SK-N-SH (cell line): Measurements from ENCODE around the gene SCTR. TPM values are rescaled to one million over a fixed set of nuclear protein-coding genes. Genes with fewer than 3 reads are reported as not detected.

ENCODE experiments used
- CTCF ChIA-PET: fragments of 300-600, 350-600 bp; formaldehyde crosslinking; extraction: SDS; loops from one replicate; lab custom pipeline; 2021; lab: Yijun Ruan, JAX
- POLR2A ChIA-PET: fragments of 350-600 bp; sonication (Branson Sonifier 250); formaldehyde crosslinking; extraction: SDS; loops from one replicate; lab custom pipeline; 2020; ENCODE audit warnings: antibody characterized with exemption, inconsistent platforms; lab: Yijun Ruan, JAX
- DNase-seq: peaks from one replicate; pipeline ENCODE4 v3.0.0; 2012
- H2AFZ ChIP-seq: fragments of 200-600 bp; sonication (generic); 2 replicates; pipeline ENCODE4 v1.8.1; 2016; ENCODE audit warnings: antibody characterized with exemption, mild to moderate bottlenecking, low read depth
- H3F3A ChIP-seq: fragments of 200-600 bp; sonication (generic); replicated peaks from 2 replicates; pipeline ENCODE3; 2016; ENCODE audit warnings: antibody characterized with exemption, mild to moderate bottlenecking; ENCODE audit not compliant: insufficient read depth
- H3K27ac ChIP-seq, 2 experiments: fragments of 200-500 bp in 1 of 2; fragments of 200-600 bp in 1 of 2; sonication (Bioruptor generic) in 1 of 2; sonication (generic), shearing (Covaris generic) in 1 of 2; 2 replicates each; pipeline versions ENCODE4 v1.5.1 to v1.6.1; 2014 to 2016; ENCODE audit warnings: low read depth in 2 of 2, inconsistent platforms in 1 of 2, low read length in 1 of 2, mild to moderate bottlenecking in 1 of 2, mixed read lengths in 1 of 2
- H3K27me3 ChIP-seq: fragments of 200-600 bp; sonication (generic), shearing (Covaris generic); 2 replicates; pipeline ENCODE4 v1.6.1; 2016; ENCODE audit warnings: mixed run types; ENCODE audit not compliant: insufficient read depth
- H3K36me3 ChIP-seq, 2 experiments: fragments of 200-500 bp in 1 of 2; fragments of 200-600 bp in 1 of 2; sonication (Bioruptor generic) in 1 of 2; sonication (generic) in 1 of 2; replicated peaks in 1 of 2; 2 replicates each; pipeline versions ENCODE3 to v1.5.1; 2014 to 2016; ENCODE audit warnings: low read length in 1 of 2, mild to moderate bottlenecking in 1 of 2; ENCODE audit not compliant: insufficient read depth in 2 of 2, control insufficient read depth in 1 of 2
- H3K4me1 ChIP-seq, 2 experiments: fragments of 200-500 bp in 1 of 2; fragments of 200-600 bp in 1 of 2; sonication (Bioruptor generic) in 1 of 2; sonication (generic), shearing (Covaris generic) in 1 of 2; 2 replicates each; pipeline versions ENCODE4 v1.5.1 to v1.6.1; 2014 to 2016; ENCODE audit warnings: low read depth in 1 of 2, low read length in 1 of 2, mixed run types in 1 of 2; ENCODE audit not compliant: insufficient read depth in 2 of 2, control insufficient read depth in 1 of 2
- H3K4me2 ChIP-seq: fragments of 200-600 bp; sonication (generic), shearing (Covaris generic); 2 replicates; pipeline ENCODE4 v1.6.1; 2017; ENCODE audit warnings: mixed run types
- H3K4me3 ChIP-seq, 2 experiments: fragments of 200-500 bp in 1 of 2; fragments of 200-600 bp in 1 of 2; sonication (Bioruptor generic) in 1 of 2; sonication (generic), shearing (Covaris generic) in 1 of 2; 2 replicates each; pipeline versions ENCODE4 v1.5.1 to v1.8.1; 2014 to 2016; ENCODE audit warnings: low read depth in 2 of 2, inconsistent platforms in 1 of 2, low read length in 1 of 2, mild to moderate bottlenecking in 1 of 2, mixed read lengths in 1 of 2, moderate library complexity in 1 of 2
- H3K79me2 ChIP-seq: fragments of 200-600 bp; sonication (generic); 2 replicates; pipeline ENCODE4 v1.8.1; 2017; ENCODE audit warnings: mild to moderate bottlenecking; ENCODE audit not compliant: insufficient read depth
- H3K9ac ChIP-seq: fragments of 200-600 bp; sonication (generic); 2 replicates; pipeline ENCODE4 v1.6.1; 2017; ENCODE audit warnings: mixed run types
- H3K9me2 ChIP-seq: fragments of 200-600 bp; sonication (generic); 2 replicates; pipeline ENCODE4 v1.6.1; 2017; ENCODE audit warnings: mixed run types
- H3K9me3 ChIP-seq: fragments of 200-600 bp; sonication (generic); 2 replicates; pipeline ENCODE4 v1.6.1; 2017; ENCODE audit warnings: mixed run types, mild to moderate bottlenecking, moderate library complexity
- H4K20me1 ChIP-seq: fragments of 200-600 bp; sonication (generic); 2 replicates; pipeline ENCODE4 v1.6.1; 2017; ENCODE audit warnings: mild to moderate bottlenecking, mixed run types; ENCODE audit not compliant: insufficient read depth
- CHD2 ChIP-seq: fragments of 150-350 bp; IDR thresholded peaks from 2 replicates; pipeline ENCODE4 v1.6.1; 2018; ENCODE audit warnings: low read length; ENCODE audit not compliant: partially characterized antibody
- EP300 ChIP-seq, 2 experiments: IDR thresholded peaks; 2 replicates each; pipeline versions ENCODE4 v1.4.0 to v1.6.1; 2012; ENCODE audit warnings: borderline replicate concordance in 1 of 2, low read depth in 1 of 2, low read length in 1 of 2
- EZH2phosphoT487 ChIP-seq: fragments of 200-600 bp; sonication (generic); IDR thresholded peaks from 2 replicates; pipeline ENCODE4 v1.6.1; 2017; ENCODE audit warnings: low read depth, mixed run types, mild to moderate bottlenecking, antibody characterized with exemption, moderate library complexity, borderline replicate concordance
- FOSL2 ChIP-seq: IDR thresholded peaks from 2 replicates; pipeline ENCODE4 v1.4.0; 2012; ENCODE audit warnings: low read depth, mild to moderate bottlenecking, moderate library complexity, borderline replicate concordance
- FOXM1 ChIP-seq: IDR thresholded peaks from 2 replicates; pipeline ENCODE4 v1.4.0; 2012; ENCODE audit warnings: low read depth, mild to moderate bottlenecking
- GABPA ChIP-seq: IDR thresholded peaks from 2 replicates; pipeline ENCODE4 v1.4.0; 2012; ENCODE audit warnings: low read depth, mild to moderate bottlenecking
- JUND ChIP-seq: IDR thresholded peaks from 2 replicates; pipeline ENCODE4 v1.4.0; 2012
- MEF2A ChIP-seq: IDR thresholded peaks from 2 replicates; pipeline ENCODE4 v1.4.0; 2012; ENCODE audit warnings: low read depth, borderline replicate concordance
- MXI1 ChIP-seq: IDR thresholded peaks from 2 replicates; pipeline ENCODE4 v1.6.1; 2012; ENCODE audit warnings: mild to moderate bottlenecking, low read depth, low read length, improper control_type of control experiment
- NFIC ChIP-seq: IDR thresholded peaks from 2 replicates; pipeline ENCODE4 v1.4.0; 2012; ENCODE audit warnings: borderline replicate concordance
- POLR2AphosphoS5 ChIP-seq: IDR thresholded peaks from 2 replicates; pipeline ENCODE4 v1.6.1; 2012; ENCODE audit warnings: low read depth, low read length
- RCOR1 ChIP-seq: fragments of 150-350 bp; IDR thresholded peaks from 2 replicates; pipeline ENCODE4 v1.6.1; 2017; ENCODE audit warnings: antibody characterized with exemption, low read length
- TAF1 ChIP-seq: IDR thresholded peaks from 2 replicates; pipeline ENCODE4 v1.6.1; 2012; ENCODE audit warnings: low read depth, mild to moderate bottlenecking, low read length, moderate library complexity, borderline replicate concordance
- TCF12 ChIP-seq: IDR thresholded peaks from 2 replicates; pipeline ENCODE4 v1.4.0; 2012
- TEAD4 ChIP-seq: IDR thresholded peaks from 2 replicates; pipeline ENCODE4 v1.4.0; 2012; ENCODE audit warnings: mild to moderate bottlenecking, borderline replicate concordance; ENCODE audit not compliant: insufficient read depth
- WGBS: methylation state at CpG from one replicate; pipeline ENCODE4 v1.1.6; 2017; ENCODE audit warnings: low lambda C conversion rate; 5-methylcytosine and 5-hydroxymethylcytosine counted together
- polyA plus RNA-seq, 3 experiments: library from polyadenylated mRNA; depleted of rRNA; stranded (reverse); fragments of >200 nt; gene quantifications; 2 replicates each; pipeline ENCODE4 v1.2.3, GENCODE V29; 2012
- TF ChIP-seq, protein P1 (sequence below): fragments of 150-350 bp; IDR thresholded peaks from 2 replicates; pipeline ENCODE4 v1.6.1; 2016; ENCODE audit warnings: mild to moderate bottlenecking, low read depth, low read length
- TF ChIP-seq, protein P2 (sequence below): IDR thresholded peaks from 2 replicates; pipeline ENCODE4 v1.4.0; 2012; ENCODE audit warnings: low read depth, borderline replicate concordance
- TF ChIP-seq, protein P3 (sequence below): fragments of 200-600 bp; sonication (generic); IDR thresholded peaks from 2 replicates; pipeline ENCODE4 v1.6.1; 2017; ENCODE audit warnings: antibody characterized with exemption, mild to moderate bottlenecking, moderate library complexity
- TF ChIP-seq, protein P4 (sequence below): IDR thresholded peaks from 2 replicates; pipeline ENCODE4 v1.4.0; 2012; ENCODE audit warnings: low read depth
- TF ChIP-seq, protein P5 (sequence below): IDR thresholded peaks from 2 replicates; pipeline ENCODE4 v1.4.0; 2012; ENCODE audit warnings: low read depth, borderline replicate concordance

SCTR gene
- polyA plus RNA-seq, 1 of the 3 experiments (the other 2 are of a cell fraction), result not detected

DNA sequence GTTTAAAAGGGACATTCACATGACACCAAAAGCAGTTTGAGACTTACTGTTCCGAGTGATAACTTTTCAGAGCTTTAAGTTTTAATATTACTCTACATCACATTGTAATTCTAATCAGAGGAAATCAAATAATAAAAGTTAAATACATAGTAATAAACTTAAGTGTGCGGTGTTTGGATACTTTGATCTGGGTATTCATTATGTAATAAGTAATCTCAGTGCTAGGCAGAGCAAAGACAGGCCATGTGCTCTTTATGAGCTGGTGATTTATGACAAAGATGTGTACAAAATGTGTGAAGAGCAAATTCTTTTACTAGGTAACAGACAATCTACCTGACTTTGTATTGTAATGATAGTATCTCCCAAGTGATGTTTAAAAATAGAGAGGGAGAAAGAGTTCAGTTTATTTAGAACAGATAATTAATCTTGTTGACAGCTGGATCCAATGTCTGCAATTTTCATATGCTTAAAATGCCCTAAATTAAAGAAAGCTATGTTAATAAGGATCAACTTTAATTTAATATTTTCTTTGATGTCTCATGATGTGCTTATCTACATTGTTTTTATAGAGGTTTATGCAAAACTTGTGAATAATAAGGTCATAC, 24.3 kb upstream of the SCTR start:
- peaks cover 0 to 9% of the 10 kb centered on the region in 2 experiments; a peak in 2 of 4 replicates for H3K4me1 ChIP-seq
- H3K9me3 ChIP-seq, result no peaks in the 10 kb centered on the region
- no peak for DNase-seq
- no peak overlapping the region for H3K4me2 ChIP-seq
- no peaks in the 10 kb centered on the region for H4K20me1 ChIP-seq
- no peak overlapping the region for H3K27ac ChIP-seq
- 69% methylated on average over 2 of the region's 2 CpGs for WGBS
- H3K27me3 ChIP-seq, result no peaks in the 10 kb centered on the region
- H3K9ac ChIP-seq, result no peak overlapping the region
- POLR2A ChIA-PET, result no interaction called here
- H3K36me3 ChIP-seq, result no peaks in the 10 kb centered on the region
- CTCF ChIA-PET, result interaction anchor here (1.2 kb wide), 1 partner anchor 744 kb away, joined by 3 read pairs; no protein-coding TSS in a partner anchor
- no peak overlapping the region for H2AFZ ChIP-seq
- H3F3A ChIP-seq, result no peaks in the 10 kb centered on the region
- no peaks in the 10 kb centered on the region for H3K79me2 ChIP-seq
- TF ChIP-seq, protein P1, sequence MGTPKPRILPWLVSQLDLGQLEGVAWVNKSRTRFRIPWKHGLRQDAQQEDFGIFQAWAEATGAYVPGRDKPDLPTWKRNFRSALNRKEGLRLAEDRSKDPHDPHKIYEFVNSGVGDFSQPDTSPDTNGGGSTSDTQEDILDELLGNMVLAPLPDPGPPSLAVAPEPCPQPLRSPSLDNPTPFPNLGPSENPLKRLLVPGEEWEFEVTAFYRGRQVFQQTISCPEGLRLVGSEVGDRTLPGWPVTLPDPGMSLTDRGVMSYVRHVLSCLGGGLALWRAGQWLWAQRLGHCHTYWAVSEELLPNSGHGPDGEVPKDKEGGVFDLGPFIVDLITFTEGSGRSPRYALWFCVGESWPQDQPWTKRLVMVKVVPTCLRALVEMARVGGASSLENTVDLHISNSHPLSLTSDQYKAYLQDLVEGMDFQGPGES, result no peak
- TF ChIP-seq FOSL2, result no peak
- no peak for TF ChIP-seq EP300 (IDR thresholded peaks at IDR 0.05; ENCODE audit: borderline replicate concordance in 1 of 2, low read depth in 1 of 2, low read length in 1 of 2)
- no peak for TF ChIP-seq POLR2AphosphoS5
- no peak for TF ChIP-seq MXI1
- TF ChIP-seq TEAD4, result no peak
- no peak for TF ChIP-seq MEF2A
- no peak for TF ChIP-seq RCOR1
- TF ChIP-seq, protein P2, sequence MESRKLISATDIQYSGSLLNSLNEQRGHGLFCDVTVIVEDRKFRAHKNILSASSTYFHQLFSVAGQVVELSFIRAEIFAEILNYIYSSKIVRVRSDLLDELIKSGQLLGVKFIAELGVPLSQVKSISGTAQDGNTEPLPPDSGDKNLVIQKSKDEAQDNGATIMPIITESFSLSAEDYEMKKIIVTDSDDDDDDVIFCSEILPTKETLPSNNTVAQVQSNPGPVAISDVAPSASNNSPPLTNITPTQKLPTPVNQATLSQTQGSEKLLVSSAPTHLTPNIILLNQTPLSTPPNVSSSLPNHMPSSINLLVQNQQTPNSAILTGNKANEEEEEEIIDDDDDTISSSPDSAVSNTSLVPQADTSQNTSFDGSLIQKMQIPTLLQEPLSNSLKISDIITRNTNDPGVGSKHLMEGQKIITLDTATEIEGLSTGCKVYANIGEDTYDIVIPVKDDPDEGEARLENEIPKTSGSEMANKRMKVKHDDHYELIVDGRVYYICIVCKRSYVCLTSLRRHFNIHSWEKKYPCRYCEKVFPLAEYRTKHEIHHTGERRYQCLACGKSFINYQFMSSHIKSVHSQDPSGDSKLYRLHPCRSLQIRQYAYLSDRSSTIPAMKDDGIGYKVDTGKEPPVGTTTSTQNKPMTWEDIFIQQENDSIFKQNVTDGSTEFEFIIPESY, result no peak
- no peak for TF ChIP-seq JUND
- no peak for TF ChIP-seq GABPA
- no peak for TF ChIP-seq NFIC
- TF ChIP-seq FOXM1, result no peak
- TF ChIP-seq TAF1, result no peak
- TF ChIP-seq, protein P3, sequence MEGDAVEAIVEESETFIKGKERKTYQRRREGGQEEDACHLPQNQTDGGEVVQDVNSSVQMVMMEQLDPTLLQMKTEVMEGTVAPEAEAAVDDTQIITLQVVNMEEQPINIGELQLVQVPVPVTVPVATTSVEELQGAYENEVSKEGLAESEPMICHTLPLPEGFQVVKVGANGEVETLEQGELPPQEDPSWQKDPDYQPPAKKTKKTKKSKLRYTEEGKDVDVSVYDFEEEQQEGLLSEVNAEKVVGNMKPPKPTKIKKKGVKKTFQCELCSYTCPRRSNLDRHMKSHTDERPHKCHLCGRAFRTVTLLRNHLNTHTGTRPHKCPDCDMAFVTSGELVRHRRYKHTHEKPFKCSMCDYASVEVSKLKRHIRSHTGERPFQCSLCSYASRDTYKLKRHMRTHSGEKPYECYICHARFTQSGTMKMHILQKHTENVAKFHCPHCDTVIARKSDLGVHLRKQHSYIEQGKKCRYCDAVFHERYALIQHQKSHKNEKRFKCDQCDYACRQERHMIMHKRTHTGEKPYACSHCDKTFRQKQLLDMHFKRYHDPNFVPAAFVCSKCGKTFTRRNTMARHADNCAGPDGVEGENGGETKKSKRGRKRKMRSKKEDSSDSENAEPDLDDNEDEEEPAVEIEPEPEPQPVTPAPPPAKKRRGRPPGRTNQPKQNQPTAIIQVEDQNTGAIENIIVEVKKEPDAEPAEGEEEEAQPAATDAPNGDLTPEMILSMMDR, result no peak
- TF ChIP-seq EZH2phosphoT487, result no peak
- TF ChIP-seq, protein P4, sequence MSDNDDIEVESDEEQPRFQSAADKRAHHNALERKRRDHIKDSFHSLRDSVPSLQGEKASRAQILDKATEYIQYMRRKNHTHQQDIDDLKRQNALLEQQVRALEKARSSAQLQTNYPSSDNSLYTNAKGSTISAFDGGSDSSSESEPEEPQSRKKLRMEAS, result no peak
- TF ChIP-seq CHD2, result no peak
- TF ChIP-seq, protein P5, sequence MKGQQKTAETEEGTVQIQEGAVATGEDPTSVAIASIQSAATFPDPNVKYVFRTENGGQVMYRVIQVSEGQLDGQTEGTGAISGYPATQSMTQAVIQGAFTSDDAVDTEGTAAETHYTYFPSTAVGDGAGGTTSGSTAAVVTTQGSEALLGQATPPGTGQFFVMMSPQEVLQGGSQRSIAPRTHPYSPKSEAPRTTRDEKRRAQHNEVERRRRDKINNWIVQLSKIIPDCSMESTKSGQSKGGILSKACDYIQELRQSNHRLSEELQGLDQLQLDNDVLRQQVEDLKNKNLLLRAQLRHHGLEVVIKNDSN, result no peak
- TF ChIP-seq TCF12, result no peak
- H3K4me3 ChIP-seq, result no peak overlapping the region
- no peaks in the 10 kb centered on the region for H3K9me2 ChIP-seq
